Forelimb muscle (tissue), 1 donor: ENCODE measurements around the gene DCN. TPM values are rescaled to one million over a fixed set of nuclear protein-coding genes. Genes with fewer than 3 reads are reported as not detected.

Experiments
- DNase-seq: peaks from one replicate; pipeline ENCODE4 v3.0.0-alpha.2; 2013; ENCODE audit warnings: low read depth
- polyA plus RNA-seq: library from polyadenylated mRNA; unstranded; fragments of 120-200 nt; gene quantifications from one replicate; pipeline ENCODE4 v1.2.1, GENCODE V29; 2013; ENCODE audit not compliant: insufficient read length

DCN gene
- polyA plus RNA-seq, 1 donor, result 1,348 TPM

DNA sequence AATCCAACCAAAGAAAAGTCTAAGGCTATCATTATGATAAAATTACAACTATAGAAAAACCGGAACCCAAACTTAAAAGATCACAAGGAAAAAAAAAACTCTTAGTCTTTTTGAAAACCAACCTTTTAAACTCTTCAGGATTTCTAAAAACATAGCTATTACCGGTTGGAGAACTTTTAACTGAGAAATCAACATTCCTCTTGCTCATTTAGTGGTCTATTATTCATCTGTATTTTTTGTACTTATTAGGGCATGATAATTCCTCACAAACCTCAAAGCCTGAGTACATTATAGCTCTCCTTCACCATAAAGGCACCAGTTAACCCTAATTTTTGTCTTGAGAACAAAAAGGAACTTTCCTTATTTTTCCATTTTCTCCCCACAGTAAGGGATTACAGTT lies 81.7 kb downstream of the DCN start:
- DNase-seq, result no peak

DNA sequence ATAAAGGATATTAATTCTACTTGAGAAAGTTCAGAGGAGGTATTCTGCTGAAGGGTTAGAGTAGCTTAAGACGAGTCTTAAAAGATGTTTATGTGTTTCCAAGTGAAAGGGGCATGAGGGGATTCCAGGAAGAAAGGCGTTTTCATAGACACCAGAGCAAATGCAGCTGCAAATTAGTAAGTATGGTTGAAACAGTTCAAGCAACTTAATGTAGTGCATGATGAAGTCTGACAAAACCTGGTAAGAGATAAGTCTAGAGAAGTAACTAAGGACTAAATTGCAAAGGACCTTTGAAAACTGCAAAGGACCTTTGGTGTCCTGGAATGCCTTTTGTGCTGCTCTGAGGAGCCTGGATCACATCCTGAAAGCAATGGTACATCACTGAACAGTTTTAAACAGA lies 82.8 kb downstream of the DCN start:
- DNase-seq, result no peak

- no peak for DNase-seq
Measured at GRCh38 chr12:91099341-91099740, 83.3 kb downstream of the DCN start.

DNA sequence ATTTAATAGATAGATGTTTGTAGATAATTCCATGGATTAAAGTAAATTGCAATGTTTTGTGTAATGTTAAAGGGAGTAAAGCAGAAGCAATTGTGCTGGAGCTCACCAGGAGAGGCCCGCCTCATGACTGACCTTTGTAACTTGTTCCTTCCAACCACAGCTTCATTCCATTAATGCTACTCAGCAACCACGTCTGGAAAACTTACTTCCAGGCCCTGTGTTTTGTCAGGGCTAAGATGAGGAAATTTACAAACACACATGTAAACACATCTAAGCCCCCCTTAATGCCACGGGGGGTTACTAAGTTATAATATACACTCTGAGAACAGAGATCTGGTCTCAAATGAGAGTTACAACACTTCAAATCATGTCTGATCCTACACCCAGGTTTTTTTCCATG lies 83.7 kb downstream of the DCN start:
- no peak for DNase-seq

GRCh38 chr12:91098461-91098860 lies 84.2 kb downstream of the DCN start:
- DNase-seq, result no peak

- no peak for DNase-seq
Measured at GRCh38 chr12:91094957-91095356, 87.7 kb downstream of the DCN start.

DNA sequence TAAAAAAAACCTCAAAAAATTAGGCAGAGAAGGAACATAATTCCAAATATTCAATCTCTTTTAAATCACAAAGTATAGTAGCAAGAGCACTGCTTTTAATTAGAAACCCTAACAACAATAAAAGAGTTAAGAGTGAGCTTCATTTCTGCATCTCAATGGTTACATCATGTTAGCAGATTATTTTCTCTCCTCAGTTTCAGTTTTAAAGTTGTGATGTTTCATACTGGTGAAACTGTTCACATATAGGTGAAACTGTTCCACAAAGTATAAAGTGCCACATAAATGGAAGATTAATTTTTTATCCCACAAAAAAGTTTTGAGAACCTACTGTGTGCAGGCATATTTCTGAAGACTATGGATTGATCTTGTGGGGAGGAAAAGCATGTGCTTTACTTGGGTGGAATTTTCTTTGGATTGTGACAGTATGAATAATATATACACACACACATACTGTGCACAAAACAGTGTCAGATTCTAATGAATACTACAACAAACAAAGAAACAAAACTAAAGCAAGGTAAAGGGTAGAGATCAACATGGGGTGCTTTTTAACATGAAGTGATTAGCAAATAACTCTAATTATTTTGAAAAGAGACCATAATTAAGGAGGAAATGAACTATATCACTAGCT lies 88.5 kb downstream of the DCN start:
- DNase-seq, result no peak

DNA sequence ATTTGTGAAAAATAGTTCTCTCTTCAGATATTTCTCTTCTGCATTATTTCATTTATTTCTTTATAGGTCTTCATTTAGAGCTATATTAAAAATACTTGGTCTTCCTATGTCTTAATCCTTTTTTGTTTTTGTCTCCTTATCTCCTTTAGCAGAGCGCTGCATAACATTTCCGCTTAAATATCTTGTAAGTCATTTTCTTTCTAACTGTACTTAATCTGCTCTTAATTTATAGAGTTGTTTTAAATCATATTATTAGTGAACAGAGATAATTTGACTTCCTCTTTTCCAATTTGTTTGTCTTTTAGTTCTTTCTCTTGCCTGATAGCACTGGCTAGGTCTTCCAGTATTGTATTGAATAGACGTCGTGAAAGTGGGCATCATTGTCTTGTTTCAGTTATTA lies 89.3 kb downstream of the DCN start:
- no peak for DNase-seq

DNA sequence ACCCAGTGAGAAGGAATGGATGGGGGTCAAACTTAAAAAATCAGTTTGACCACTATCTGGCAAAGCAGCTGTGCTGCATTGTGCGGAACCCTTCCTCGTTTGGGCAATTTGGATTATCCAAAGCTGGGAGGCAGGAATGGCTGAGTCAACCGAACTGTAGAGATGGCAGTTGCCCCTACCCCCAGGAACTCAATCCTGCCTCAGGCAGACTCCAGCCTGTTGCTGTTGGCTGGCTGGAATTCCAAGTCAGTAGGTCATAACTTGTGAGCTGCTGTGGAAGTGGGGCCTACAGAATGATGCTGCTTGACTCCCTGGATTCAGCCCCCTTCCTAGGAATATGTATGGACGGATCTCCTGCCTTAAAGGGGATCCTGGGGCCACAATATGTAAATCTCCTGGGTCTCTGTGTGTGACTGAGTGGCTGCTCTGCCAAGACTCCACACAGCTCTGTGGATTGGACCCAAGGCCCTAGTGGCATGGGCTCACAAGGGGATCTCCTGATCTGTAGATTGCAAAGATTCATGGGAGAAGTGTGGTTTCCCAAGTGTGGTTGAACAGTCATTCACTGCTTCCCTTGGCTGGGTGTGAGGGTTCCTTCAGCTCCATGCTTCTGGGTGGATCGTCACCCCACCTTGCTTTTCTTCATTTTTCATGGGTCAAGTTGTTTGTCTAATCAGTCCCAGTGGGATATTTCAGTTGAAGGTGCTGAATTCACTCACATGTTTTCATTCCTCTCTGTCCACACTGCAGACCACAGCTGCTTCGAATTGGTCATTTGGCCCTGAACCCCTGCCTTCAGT lies 90.5 kb downstream of the DCN start:
- no peak for DNase-seq

Other genes with a start within 250 kb of the DCN start
- not detected for gene CCER1, start 227.6 kb downstream of the DCN start, polyA plus RNA-seq
- not detected for gene EPYC, start 177.8 kb downstream of the DCN start, polyA plus RNA-seq
- 38.1 TPM for gene KERA, start 124.8 kb downstream of the DCN start, polyA plus RNA-seq
- gene LUM, start 71.3 kb downstream of the DCN start, polyA plus RNA-seq, result 507 TPM